Breast epithelium (tissue), 4 donors: ENCODE measurements around the gene IDH3B. TPM values are rescaled to one million over a fixed set of nuclear protein-coding genes. Genes with fewer than 3 reads are reported as not detected.

ENCODE experiments used
- DNase-seq, 2 donors: peaks; one replicate each; pipeline ENCODE4 v3.0.0-alpha.2; 2019; ENCODE audit warnings: low spot score in 2 of 2
- H3K27ac ChIP-seq, 2 donors: fragments of 200-600 bp; sonication (generic) in 1 of 2; one replicate each; pipeline ENCODE4 v1.5.1; 2016 to 2019; ENCODE audit warnings: mild to moderate bottlenecking in 1 of 2
- H3K27me3 ChIP-seq, 2 donors: fragments of 200-600 bp; sonication (generic) in 1 of 2; one replicate each; pipeline versions ENCODE4 v1.5.1 to v1.6.0; 2017 to 2019; ENCODE audit warnings: control low read depth in 1 of 2, mild to moderate bottlenecking in 1 of 2
- H3K36me3 ChIP-seq: fragments of 200-600 bp; one replicate; pipeline ENCODE4 v1.5.1; 2019
- H3K4me1 ChIP-seq, 2 donors: fragments of 200-600 bp; sonication (generic); one replicate each; pipeline ENCODE4 v1.5.1; 2016 to 2019; ENCODE audit warnings: control low read depth in 1 of 2
- H3K4me3 ChIP-seq, 3 donors: fragments of 200-600 bp; sonication (generic); 1 replicate in 2 of 3; 2 replicates in 1 of 3; pipeline ENCODE4 v1.5.1; 2016 to 2019; ENCODE audit warnings: mild to moderate bottlenecking in 3 of 3, moderate library complexity in 2 of 3
- H3K9me3 ChIP-seq, 2 donors: fragments of 200-600 bp; sonication (generic) in 1 of 2; one replicate each; pipeline ENCODE4 v1.5.1; 2016 to 2019; ENCODE audit warnings: control low read depth in 1 of 2
- CTCF ChIP-seq, 3 donors: fragments of 450-650 bp; IDR thresholded peaks; one replicate each; pipeline ENCODE4 v1.5.1; 2016 to 2017; ENCODE audit warnings: antibody characterized with exemption in 3 of 3, mild to moderate bottlenecking in 3 of 3, moderate library complexity in 3 of 3
- POLR2A ChIP-seq: fragments of 450-650 bp; IDR thresholded peaks from one replicate; pipeline ENCODE4 v1.6.1; 2016; ENCODE audit warnings: antibody characterized with exemption, mild to moderate bottlenecking, moderate library complexity
- POLR2AphosphoS5 ChIP-seq, 3 donors: sonication (generic); formaldehyde crosslinking; IDR thresholded peaks; one replicate each; pipeline ENCODE4 v1.6.1; 2017; ENCODE audit warnings: antibody characterized with exemption in 3 of 3
- intact Hi-C: fragments of 100-400 bp; cut with DNase I; formaldehyde crosslinking; loops from one replicate; pipeline ENCODE4 v1.15.1; 2023; ENCODE audit warnings: low total_unique reads
- total RNA-seq, 3 donors: library from RNA; depleted of rRNA; stranded (reverse); fragments of >200 nt; gene quantifications; one replicate each; pipeline ENCODE4 v1.1.0, GENCODE V29; 2016

Gene IDH3B
- total RNA-seq, 3 donors from 2014 or later, result 114 to 119 (median 115) TPM

- no peak for DNase-seq
These were observed 37.7 kb upstream of the IDH3B start for GRCh38 chr20:2701671-2702081.

GRCh38 chr20:2700913-2701620 is 37.1 kb upstream of the IDH3B start:
- H3K27me3 ChIP-seq, result no peaks in the 10 kb centered on the region
- H3K27ac ChIP-seq, result no peak overlapping the region
- H3K4me3 ChIP-seq, result no peak overlapping the region
- no peaks in the 10 kb centered on the region for H3K36me3 ChIP-seq
- intact Hi-C loops, result no loop called here
- no peak for DNase-seq
- no peaks in the 10 kb centered on the region for H3K9me3 ChIP-seq
- H3K4me1 ChIP-seq, result no peaks in the 10 kb centered on the region
- TF ChIP-seq POLR2A, result no peak
- no peak for TF ChIP-seq POLR2AphosphoS5 (IDR thresholded peaks at IDR 0.05)
- TF ChIP-seq CTCF (IDR thresholded peaks at IDR 0.05), result no peak

More at GRCh38 chr20:2701671-2702081, 37.7 kb upstream of the IDH3B start:
- Histone ChIP-seq H3K36me3 (no peaks in the 10 kb centered on the region), H3K27me3 (no peaks in the 10 kb centered on the region), H3K4me3 (no peak overlapping the region), H3K27ac (no peak overlapping the region), H3K4me1 (no peaks in the 10 kb centered on the region), H3K9me3 (no peaks in the 10 kb centered on the region)
- intact Hi-C loops, result no loop called here
- TF ChIP-seq CTCF (IDR thresholded peaks at IDR 0.05) (no peak), POLR2A (no peak), POLR2AphosphoS5 (IDR thresholded peaks at IDR 0.05) (no peak)

GRCh38 chr20:2699775-2700413 is 35.9 kb upstream of the IDH3B start:
- no peak for DNase-seq
- H3K27ac ChIP-seq, result no peak overlapping the region
- no peaks in the 10 kb centered on the region for H3K27me3 ChIP-seq
- H3K36me3 ChIP-seq, result no peaks in the 10 kb centered on the region
- intact Hi-C loops, result no loop called here
- H3K9me3 ChIP-seq, result no peaks in the 10 kb centered on the region
- TF ChIP-seq CTCF (IDR thresholded peaks at IDR 0.05) (no peak), POLR2AphosphoS5 (IDR thresholded peaks at IDR 0.05) (no peak), POLR2A (no peak)
- H3K4me1 ChIP-seq, result no peaks in the 10 kb centered on the region
- H3K4me3 ChIP-seq, result no peak overlapping the region

GRCh38 chr20:2698912-2699311 is 34.9 kb upstream of the IDH3B start:
- Histone ChIP-seq H3K36me3 (no peaks in the 10 kb centered on the region), H3K4me1 (no peaks in the 10 kb centered on the region), H3K9me3 (no peaks in the 10 kb centered on the region), H3K27ac (no peak overlapping the region), H3K4me3 (no peak overlapping the region), H3K27me3 (no peaks in the 10 kb centered on the region)
- no peak for DNase-seq
- TF ChIP-seq CTCF (IDR thresholded peaks at IDR 0.05) (no peak), POLR2A (no peak), POLR2AphosphoS5 (IDR thresholded peaks at IDR 0.05) (no peak)
- intact Hi-C loops, result no loop called here

GRCh38 chr20:2698186-2698817 is 34.3 kb upstream of the IDH3B start:
- TF ChIP-seq CTCF (IDR thresholded peaks at IDR 0.05), result no peak
- peak in 1 of 2 donors; percentile 8 for DNase-seq
- intact Hi-C loops, result no loop called here

More at GRCh38 chr20:2698186-2698817, 34.3 kb upstream of the IDH3B start:
- no peaks in the 10 kb centered on the region for H3K27me3 ChIP-seq
- H3K4me3 ChIP-seq, result no peak overlapping the region
- H3K9me3 ChIP-seq, result no peaks in the 10 kb centered on the region
- H3K4me1 ChIP-seq, result no peaks in the 10 kb centered on the region
- H3K27ac ChIP-seq, result no peak overlapping the region
- no peaks in the 10 kb centered on the region for H3K36me3 ChIP-seq
